IPS DF 4.7 (cell line): ENCODE results near the gene PRKG1.
"Not testable (repeated sequence)": the region's sequence is repeated elsewhere in the genome, so short reads cannot be mapped to it uniquely, and the experiment has no call there.

Experiments used
- DNase-seq: peaks from one replicate; pipeline ENCODE4 v3.0.0-alpha.2; 2013; ENCODE audit warnings: low spot score; ENCODE audit errors: extremely low read depth

PRKG1 gene

GRCh38 chr10:51981731-51982130, 907.4 kb downstream of the PRKG1 start:
- no peak for DNase-seq

GRCh38 chr10:51983481-51983880, 909.2 kb downstream of the PRKG1 start:
- no peak for DNase-seq

- DNase-seq, result no peak
Observed at GRCh38 chr10:51985336-51985735, 911.0 kb downstream of the PRKG1 start.

- no peak for DNase-seq
Observed at GRCh38 chr10:51986516-51986915, 912.2 kb downstream of the PRKG1 start.

- no peak for DNase-seq
Observed at GRCh38 chr10:51993475-51993874, 919.2 kb downstream of the PRKG1 start.

- DNase-seq, result no peak
Observed at GRCh38 chr10:51999096-51999495, 924.8 kb downstream of the PRKG1 start.

GRCh38 chr10:52004342-52004949, 930.2 kb downstream of the PRKG1 start:
- no peak for DNase-seq

GRCh38 chr10:52007091-52007490, 932.8 kb downstream of the PRKG1 start:
- no peak for DNase-seq

- no peak for DNase-seq
Observed at GRCh38 chr10:52011118-52011517, 936.8 kb downstream of the PRKG1 start.

GRCh38 chr10:52019077-52019555, 944.8 kb downstream of the PRKG1 start:
- no peak for DNase-seq

- DNase-seq, result no peak
Observed at GRCh38 chr10:52019656-52020055, 945.4 kb downstream of the PRKG1 start.

GRCh38 chr10:52020173-52020572, 945.9 kb downstream of the PRKG1 start:
- DNase-seq, result no peak

GRCh38 chr10:52020702-52021101, 946.4 kb downstream of the PRKG1 start:
- DNase-seq, result no peak

- DNase-seq, result no peak
Observed at GRCh38 chr10:52027055-52027705, 952.9 kb downstream of the PRKG1 start.

- DNase-seq, result no peak
Observed at GRCh38 chr10:52028523-52028858, 954.2 kb downstream of the PRKG1 start.

GRCh38 chr10:52029628-52030027, 955.3 kb downstream of the PRKG1 start:
- no peak for DNase-seq

GRCh38 chr10:52030051-52030790, 955.9 kb downstream of the PRKG1 start:
- DNase-seq, result no peak

GRCh38 chr10:52030975-52031374, 956.7 kb downstream of the PRKG1 start:
- DNase-seq, result no peak

- no peak for DNase-seq
Observed at GRCh38 chr10:52031771-52032170, 957.5 kb downstream of the PRKG1 start.

- no peak for DNase-seq
Observed at GRCh38 chr10:52032681-52033629, 958.7 kb downstream of the PRKG1 start.

- not testable (repeated sequence) for DNase-seq
Observed at GRCh38 chr10:52039002-52039793, 964.9 kb downstream of the PRKG1 start.
